Measurements from ENCODE around the gene NRTN. TPM values are rescaled to one million over a fixed set of nuclear protein-coding genes. Genes with fewer than 3 reads are reported as not detected.

The NRTN gene
- total and polyA plus RNA-seq, 2 of the 13 experiments (the other 11 are each of a cell fraction or from before 2014, with no cell fraction given): 4.1 to 5.3 TPM

DNA sequence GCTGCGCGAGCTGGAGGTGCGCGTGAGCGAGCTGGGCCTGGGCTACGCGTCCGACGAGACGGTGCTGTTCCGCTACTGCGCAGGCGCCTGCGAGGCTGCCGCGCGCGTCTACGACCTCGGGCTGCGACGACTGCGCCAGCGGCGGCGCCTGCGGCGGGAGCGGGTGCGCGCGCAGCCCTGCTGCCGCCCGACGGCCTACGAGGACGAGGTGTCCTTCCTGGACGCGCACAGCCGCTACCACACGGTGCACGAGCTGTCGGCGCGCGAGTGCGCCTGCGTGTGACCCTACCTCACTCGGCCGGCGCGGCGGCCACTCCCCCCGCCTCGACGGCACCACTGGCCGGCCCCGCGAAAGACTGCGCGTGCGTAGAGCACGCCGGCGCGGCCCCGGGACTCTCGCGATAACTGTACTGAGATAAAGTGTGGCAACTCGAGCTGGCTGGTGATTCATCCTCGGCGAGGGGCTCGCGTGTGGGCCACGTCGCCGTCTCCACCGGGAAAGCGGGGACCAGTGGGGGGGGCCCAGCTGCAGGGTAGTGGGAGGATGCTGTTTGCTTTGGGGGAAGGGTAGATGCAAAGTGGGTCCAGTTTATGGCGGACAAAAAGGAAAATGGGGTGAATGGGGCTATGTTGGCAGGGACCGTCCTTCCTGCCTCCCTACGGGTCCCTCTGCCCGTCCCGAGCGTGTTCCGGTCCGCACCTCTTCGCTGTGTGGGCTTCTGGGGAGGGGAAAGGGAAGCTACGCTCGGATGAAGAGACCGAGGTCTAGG is 23.2 kb downstream of the NRTN start (continued):
- TF ChIP-seq, protein P1, sequence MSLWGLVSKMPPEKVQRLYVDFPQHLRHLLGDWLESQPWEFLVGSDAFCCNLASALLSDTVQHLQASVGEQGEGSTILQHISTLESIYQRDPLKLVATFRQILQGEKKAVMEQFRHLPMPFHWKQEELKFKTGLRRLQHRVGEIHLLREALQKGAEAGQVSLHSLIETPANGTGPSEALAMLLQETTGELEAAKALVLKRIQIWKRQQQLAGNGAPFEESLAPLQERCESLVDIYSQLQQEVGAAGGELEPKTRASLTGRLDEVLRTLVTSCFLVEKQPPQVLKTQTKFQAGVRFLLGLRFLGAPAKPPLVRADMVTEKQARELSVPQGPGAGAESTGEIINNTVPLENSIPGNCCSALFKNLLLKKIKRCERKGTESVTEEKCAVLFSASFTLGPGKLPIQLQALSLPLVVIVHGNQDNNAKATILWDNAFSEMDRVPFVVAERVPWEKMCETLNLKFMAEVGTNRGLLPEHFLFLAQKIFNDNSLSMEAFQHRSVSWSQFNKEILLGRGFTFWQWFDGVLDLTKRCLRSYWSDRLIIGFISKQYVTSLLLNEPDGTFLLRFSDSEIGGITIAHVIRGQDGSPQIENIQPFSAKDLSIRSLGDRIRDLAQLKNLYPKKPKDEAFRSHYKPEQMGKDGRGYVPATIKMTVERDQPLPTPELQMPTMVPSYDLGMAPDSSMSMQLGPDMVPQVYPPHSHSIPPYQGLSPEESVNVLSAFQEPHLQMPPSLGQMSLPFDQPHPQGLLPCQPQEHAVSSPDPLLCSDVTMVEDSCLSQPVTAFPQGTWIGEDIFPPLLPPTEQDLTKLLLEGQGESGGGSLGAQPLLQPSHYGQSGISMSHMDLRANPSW (CRISPR knock-in tag; IDR thresholded peaks at IDR 0.05; ENCODE audit: borderline replicate concordance): peak; percentile 80; the same call in 1 of the 2 replicates
- TF ChIP-seq ZBTB7B (CRISPR knock-in tag; IDR thresholded peaks at IDR 0.05) (no peak; the same call in 1 of the 2 replicates), ZNF501 (CRISPR knock-in tag; IDR thresholded peaks at IDR 0.05) (peak; percentile 91), ZNF788 (CRISPR knock-in tag; IDR thresholded peaks at IDR 0.05; ENCODE audit: borderline replicate concordance) (peak; percentile 54; the same call in 1 of the 2 replicates), MATR3 (CRISPR knock-in tag; IDR thresholded peaks at IDR 0.05) (no peak), ZNF335 (CRISPR knock-in tag; IDR thresholded peaks at IDR 0.05) (no peak), ZSCAN9 (CRISPR knock-in tag; IDR thresholded peaks at IDR 0.05; ENCODE audit: borderline replicate concordance) (peak; percentile 36; the same call in 1 of the 2 replicates), ZSCAN22 (CRISPR knock-in tag; IDR thresholded peaks at IDR 0.05) (no peak), ZNF496 (CRISPR knock-in tag; IDR thresholded peaks at IDR 0.05; ENCODE audit: insufficient replicate concordance) (no peak), ZNF34 (CRISPR knock-in tag; IDR thresholded peaks at IDR 0.05; ENCODE audit: borderline replicate concordance) (no peak; the same call in 1 of the 2 replicates), SOX13 (IDR thresholded peaks at IDR 0.05) (peak; percentile 73; the same call in 1 of the 2 replicates), SOX13 (CRISPR knock-in tag; conservative IDR thresholded peaks at IDR 0.05 in 1 of 2, IDR thresholded peaks at IDR 0.05 in 1 of 2) (0 out of 4 replicates have a peak, but pooled peaks of 1 of the 2 experiments have one; percentile 20), HES4 (CRISPR knock-in tag; IDR thresholded peaks at IDR 0.05; ENCODE audit: borderline replicate concordance) (peak; percentile 19; the same call in 1 of the 2 replicates), FOXK2 (IDR thresholded peaks at IDR 0.05) (no peak), KMT2B (CRISPR knock-in tag; IDR thresholded peaks at IDR 0.05) (peak; percentile 29; the same call in 1 of the 2 replicates), HIVEP1 (CRISPR knock-in tag; IDR thresholded peaks at IDR 0.05) (peak; percentile 56; the same call in 1 of the 2 replicates), KLF9 (CRISPR knock-in tag; IDR thresholded peaks at IDR 0.05; ENCODE audit: low read depth) (0 out of 2 replicates have a peak, but pooled peaks have one; percentile 85), SNAI1 (CRISPR knock-in tag; IDR thresholded peaks at IDR 0.05; ENCODE audit: borderline replicate concordance) (no peak)
- TF ChIP-seq, protein P2, sequence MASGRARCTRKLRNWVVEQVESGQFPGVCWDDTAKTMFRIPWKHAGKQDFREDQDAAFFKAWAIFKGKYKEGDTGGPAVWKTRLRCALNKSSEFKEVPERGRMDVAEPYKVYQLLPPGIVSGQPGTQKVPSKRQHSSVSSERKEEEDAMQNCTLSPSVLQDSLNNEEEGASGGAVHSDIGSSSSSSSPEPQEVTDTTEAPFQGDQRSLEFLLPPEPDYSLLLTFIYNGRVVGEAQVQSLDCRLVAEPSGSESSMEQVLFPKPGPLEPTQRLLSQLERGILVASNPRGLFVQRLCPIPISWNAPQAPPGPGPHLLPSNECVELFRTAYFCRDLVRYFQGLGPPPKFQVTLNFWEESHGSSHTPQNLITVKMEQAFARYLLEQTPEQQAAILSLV (CRISPR knock-in tag; IDR thresholded peaks at IDR 0.05; ENCODE audit: borderline replicate concordance): peak; percentile 75; the same call in 1 of the 2 replicates
- TF ChIP-seq, protein P3, sequence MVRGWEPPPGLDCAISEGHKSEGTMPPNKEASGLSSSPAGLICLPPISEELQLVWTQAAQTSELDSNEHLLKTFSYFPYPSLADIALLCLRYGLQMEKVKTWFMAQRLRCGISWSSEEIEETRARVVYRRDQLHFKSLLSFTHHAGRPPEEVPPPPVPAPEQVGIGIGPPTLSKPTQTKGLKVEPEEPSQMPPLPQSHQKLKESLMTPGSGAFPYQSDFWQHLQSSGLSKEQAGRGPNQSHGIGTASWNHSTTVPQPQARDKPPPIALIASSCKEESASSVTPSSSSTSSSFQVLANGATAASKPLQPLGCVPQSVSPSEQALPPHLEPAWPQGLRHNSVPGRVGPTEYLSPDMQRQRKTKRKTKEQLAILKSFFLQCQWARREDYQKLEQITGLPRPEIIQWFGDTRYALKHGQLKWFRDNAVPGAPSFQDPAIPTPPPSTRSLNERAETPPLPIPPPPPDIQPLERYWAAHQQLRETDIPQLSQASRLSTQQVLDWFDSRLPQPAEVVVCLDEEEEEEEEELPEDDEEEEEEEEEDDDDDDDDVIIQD (CRISPR knock-in tag; IDR thresholded peaks at IDR 0.05; ENCODE audit: low read depth): peak; percentile 82
- TF ChIP-seq, protein P4, sequence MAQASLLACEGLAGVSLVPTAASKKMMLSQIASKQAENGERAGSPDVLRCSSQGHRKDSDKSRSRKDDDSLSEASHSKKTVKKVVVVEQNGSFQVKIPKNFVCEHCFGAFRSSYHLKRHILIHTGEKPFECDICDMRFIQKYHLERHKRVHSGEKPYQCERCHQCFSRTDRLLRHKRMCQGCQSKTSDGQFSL (CRISPR knock-in tag; IDR thresholded peaks at IDR 0.05): peak; percentile 99
- TF ChIP-seq, protein P5, sequence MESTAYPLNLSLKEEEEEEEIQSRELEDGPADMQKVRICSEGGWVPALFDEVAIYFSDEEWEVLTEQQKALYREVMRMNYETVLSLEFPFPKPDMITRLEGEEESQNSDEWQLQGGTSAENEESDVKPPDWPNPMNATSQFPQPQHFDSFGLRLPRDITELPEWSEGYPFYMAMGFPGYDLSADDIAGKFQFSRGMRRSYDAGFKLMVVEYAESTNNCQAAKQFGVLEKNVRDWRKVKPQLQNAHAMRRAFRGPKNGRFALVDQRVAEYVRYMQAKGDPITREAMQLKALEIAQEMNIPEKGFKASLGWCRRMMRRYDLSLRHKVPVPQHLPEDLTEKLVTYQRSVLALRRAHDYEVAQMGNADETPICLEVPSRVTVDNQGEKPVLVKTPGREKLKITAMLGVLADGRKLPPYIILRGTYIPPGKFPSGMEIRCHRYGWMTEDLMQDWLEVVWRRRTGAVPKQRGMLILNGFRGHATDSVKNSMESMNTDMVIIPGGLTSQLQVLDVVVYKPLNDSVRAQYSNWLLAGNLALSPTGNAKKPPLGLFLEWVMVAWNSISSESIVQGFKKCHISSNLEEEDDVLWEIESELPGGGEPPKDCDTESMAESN (CRISPR knock-in tag; conservative IDR thresholded peaks at IDR 0.05): peak; percentile 70
